Measurements from ENCODE around the gene ACTL6A.

The ACTL6A gene

DNA sequence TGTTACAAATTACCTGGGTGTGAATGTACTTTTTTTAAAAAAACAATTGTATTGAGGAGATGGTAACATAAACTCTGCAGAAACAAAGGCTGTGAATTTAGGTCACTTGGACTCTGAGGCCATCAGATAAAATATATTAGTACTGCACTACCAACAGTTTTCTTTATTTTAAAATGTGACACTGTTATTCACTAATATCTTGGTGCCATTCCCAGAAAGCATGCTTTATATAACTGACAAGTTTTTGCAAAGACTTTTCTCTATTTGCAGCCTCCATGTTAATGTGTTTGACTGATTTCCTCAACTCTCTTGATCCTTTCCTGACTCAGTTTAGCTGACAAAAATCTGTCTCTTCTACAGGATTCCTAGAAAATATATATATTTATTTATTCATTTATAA lies 26.5 kb upstream of the ACTL6A start:
- H3K36me3 ChIP-seq (ENCODE audit: insufficient read depth, low read length): no peaks in the 10 kb centered on the region
- no peaks in the 10 kb centered on the region for H3K9me3 ChIP-seq (ENCODE audit: low read depth, low read length)
- H3K9ac ChIP-seq (ENCODE audit: insufficient read length): no peak overlapping the region
- DNase-seq (ENCODE audit: low read depth, low spot score): no peak
- H3K4me3 ChIP-seq: no peak overlapping the region
- H3K27ac ChIP-seq: no peak overlapping the region
- TF ChIP-seq POLR2AphosphoS5 (IDR thresholded peaks at IDR 0.05; ENCODE audit: borderline replicate concordance, low read depth, low read length): no peak
- no peak for TF ChIP-seq EZH2 (IDR thresholded peaks at IDR 0.05)
- TF ChIP-seq FOXP2 (optimal IDR thresholded peaks at IDR 0.05; ENCODE audit: control extremely low read depth, extremely low read length, insufficient read depth): no peak

DNA sequence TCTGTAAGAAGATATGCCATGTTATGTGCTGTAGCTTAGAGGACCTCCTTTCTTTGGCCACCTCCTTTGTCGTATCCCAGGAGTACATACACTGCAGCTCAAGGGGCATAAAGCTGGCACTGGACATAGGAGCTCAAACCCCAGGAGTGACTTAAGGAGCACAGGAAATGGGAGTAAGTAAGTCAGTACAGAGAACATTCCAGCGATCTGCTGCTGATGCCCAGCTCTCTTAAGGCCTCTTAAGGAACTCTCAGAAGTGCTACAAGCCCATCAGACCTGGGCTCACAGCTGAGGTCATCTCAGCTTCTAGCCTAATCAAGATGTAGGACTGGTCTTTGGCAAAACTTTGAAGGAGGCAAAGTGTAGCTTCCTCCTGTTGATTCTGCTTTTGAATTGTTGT lies 21.6 kb upstream of the ACTL6A start:
- TF ChIP-seq EZH2 (IDR thresholded peaks at IDR 0.05): no peak
- no peak for TF ChIP-seq FOXP2 (optimal IDR thresholded peaks at IDR 0.05; ENCODE audit: control extremely low read depth, extremely low read length, insufficient read depth)
- TF ChIP-seq POLR2AphosphoS5 (IDR thresholded peaks at IDR 0.05; ENCODE audit: borderline replicate concordance, low read depth, low read length): no peak
- Histone ChIP-seq H3K36me3 (ENCODE audit: insufficient read depth, low read length) (no peaks in the 10 kb centered on the region), H3K4me3 (no peak overlapping the region), H3K9me3 (ENCODE audit: low read depth, low read length) (no peaks in the 10 kb centered on the region), H3K27ac (no peak overlapping the region), H3K9ac (ENCODE audit: insufficient read length) (no peak overlapping the region)
- no peak for DNase-seq (ENCODE audit: low read depth, low spot score)

DNA sequence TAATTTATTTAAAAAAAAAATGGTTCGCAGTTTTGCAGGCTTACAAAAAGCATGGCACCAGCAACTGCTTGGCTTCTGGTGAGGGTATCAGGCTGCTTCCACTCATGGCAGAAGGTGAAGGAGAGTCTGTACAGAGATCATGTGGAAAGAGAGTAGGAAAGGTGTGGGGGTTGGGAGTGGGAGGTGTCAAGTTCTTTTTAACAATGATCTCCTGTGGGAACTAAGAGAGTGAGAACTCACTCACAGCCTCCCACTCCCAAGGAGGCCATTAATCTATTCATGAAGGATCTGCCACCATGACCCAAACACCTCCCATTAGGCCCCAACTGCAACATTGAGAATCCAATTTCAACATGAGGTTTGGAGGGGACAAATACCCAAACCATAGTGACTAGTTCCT lies 21.1 kb upstream of the ACTL6A start:
- H3K27ac ChIP-seq: no peak overlapping the region
- H3K9ac ChIP-seq (ENCODE audit: insufficient read length): no peak overlapping the region
- DNase-seq (ENCODE audit: low read depth, low spot score): no peak
- H3K4me3 ChIP-seq: no peak overlapping the region
- TF ChIP-seq FOXP2 (optimal IDR thresholded peaks at IDR 0.05; ENCODE audit: control extremely low read depth, extremely low read length, insufficient read depth) (no peak), EZH2 (IDR thresholded peaks at IDR 0.05) (no peak), POLR2AphosphoS5 (IDR thresholded peaks at IDR 0.05; ENCODE audit: borderline replicate concordance, low read depth, low read length) (no peak)
- H3K9me3 ChIP-seq (ENCODE audit: low read depth, low read length): no peaks in the 10 kb centered on the region
- no peaks in the 10 kb centered on the region for H3K36me3 ChIP-seq (ENCODE audit: insufficient read depth, low read length)

DNA sequence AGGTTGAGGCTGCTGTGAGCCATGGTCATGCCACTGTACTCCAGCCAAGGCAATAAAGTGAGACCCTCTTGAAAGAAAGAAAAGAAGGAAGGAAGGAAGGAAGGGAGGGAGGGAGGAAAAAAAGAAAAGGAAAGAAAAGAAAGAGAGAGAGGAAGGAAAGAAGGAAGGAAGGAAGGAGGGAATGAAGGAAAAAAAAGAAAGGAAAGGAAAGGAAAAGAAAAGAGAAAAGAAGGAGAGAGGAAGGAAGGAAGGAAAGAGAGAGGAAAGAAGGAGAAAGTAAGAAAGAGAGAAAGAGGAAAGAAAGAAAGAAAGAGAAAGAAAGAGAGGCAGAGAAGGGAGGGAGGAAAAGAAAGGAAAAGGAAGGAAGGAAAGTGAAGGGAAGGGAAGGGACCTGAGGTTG lies 20.4 kb upstream of the ACTL6A start:
- H3K9me3 ChIP-seq (ENCODE audit: low read depth, low read length): no peaks in the 10 kb centered on the region
- H3K27ac ChIP-seq: no peak overlapping the region
- no peak overlapping the region for H3K4me3 ChIP-seq
- no peak for TF ChIP-seq FOXP2 (optimal IDR thresholded peaks at IDR 0.05; ENCODE audit: control extremely low read depth, extremely low read length, insufficient read depth)
- no peak for TF ChIP-seq POLR2AphosphoS5 (IDR thresholded peaks at IDR 0.05; ENCODE audit: borderline replicate concordance, low read depth, low read length)
- no peak for TF ChIP-seq EZH2 (IDR thresholded peaks at IDR 0.05)
- H3K36me3 ChIP-seq (ENCODE audit: insufficient read depth, low read length): no peaks in the 10 kb centered on the region
- H3K9ac ChIP-seq (ENCODE audit: insufficient read length): no peak overlapping the region
- DNase-seq (ENCODE audit: low read depth, low spot score): no peak

DNA sequence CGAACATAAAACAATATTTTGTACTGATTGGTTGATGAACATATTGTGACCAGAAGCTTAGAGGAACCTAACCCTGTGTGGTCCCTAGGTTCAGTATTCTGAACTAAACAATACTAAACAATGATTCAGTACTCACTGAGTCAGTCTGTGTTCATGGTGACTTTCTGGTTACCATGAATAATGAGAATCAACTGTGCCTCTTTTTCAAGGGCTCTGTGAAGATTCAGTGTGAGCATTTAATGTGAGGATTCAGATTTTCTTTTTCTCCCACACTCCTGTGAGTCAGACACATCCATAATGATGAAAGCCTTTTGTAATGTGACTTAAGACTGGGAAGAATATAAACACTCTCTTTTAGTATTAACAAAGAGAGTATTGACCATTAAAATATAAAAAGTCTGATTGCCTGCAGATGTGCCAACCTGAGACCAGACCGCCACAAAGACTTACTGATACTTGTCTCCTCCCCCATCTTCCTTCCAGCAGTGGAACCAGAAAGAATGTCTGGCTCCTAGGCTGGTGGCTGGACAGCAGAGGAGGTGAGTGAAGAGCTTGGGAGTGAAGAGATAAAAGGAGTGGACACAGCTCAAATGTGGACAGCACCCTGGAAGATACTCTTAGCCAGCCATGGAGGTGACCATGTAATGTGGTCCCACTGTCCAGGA lies 17.6 kb upstream of the ACTL6A start:
- TF ChIP-seq FOXP2 (optimal IDR thresholded peaks at IDR 0.05; ENCODE audit: control extremely low read depth, extremely low read length, insufficient read depth) (no peak), POLR2AphosphoS5 (IDR thresholded peaks at IDR 0.05; ENCODE audit: borderline replicate concordance, low read depth, low read length) (no peak), EZH2 (IDR thresholded peaks at IDR 0.05) (no peak)
- H3K9me3 ChIP-seq (ENCODE audit: low read depth, low read length): no peaks in the 10 kb centered on the region
- no peak overlapping the region for H3K9ac ChIP-seq (ENCODE audit: insufficient read length)
- H3K4me3 ChIP-seq: no peak overlapping the region
- no peak for DNase-seq (ENCODE audit: low read depth, low spot score)
- H3K27ac ChIP-seq: no peak overlapping the region
- no peaks in the 10 kb centered on the region for H3K36me3 ChIP-seq (ENCODE audit: insufficient read depth, low read length)

DNA sequence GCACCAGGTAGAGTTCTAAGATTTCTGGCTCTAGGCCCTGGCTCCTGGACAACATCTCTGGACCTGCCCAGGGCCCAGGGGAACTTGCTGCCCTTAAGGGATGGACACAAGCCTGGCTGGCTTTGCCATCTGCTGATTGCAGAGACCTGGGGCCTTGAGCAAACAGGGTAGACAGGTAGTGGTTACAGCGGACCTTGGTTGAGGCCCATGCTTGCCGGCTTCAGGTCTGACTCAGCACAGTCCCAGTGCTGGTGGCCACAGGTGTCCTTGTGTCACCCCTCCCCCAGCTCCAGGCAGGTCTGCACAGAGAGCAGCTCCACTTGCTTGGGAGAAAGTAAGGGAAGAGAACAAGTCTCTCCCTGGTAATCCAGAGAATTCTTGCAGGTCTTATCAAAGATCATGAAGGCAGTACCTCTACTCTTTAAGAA lies 15.9 kb upstream of the ACTL6A start:
- DNase-seq (ENCODE audit: low read depth, low spot score): no peak
- H3K9ac ChIP-seq (ENCODE audit: insufficient read length): no peak overlapping the region
- H3K9me3 ChIP-seq (ENCODE audit: low read depth, low read length): no peaks in the 10 kb centered on the region
- no peaks in the 10 kb centered on the region for H3K36me3 ChIP-seq (ENCODE audit: insufficient read depth, low read length)
- TF ChIP-seq EZH2 (IDR thresholded peaks at IDR 0.05) (no peak), FOXP2 (optimal IDR thresholded peaks at IDR 0.05; ENCODE audit: control extremely low read depth, extremely low read length, insufficient read depth) (no peak), POLR2AphosphoS5 (IDR thresholded peaks at IDR 0.05; ENCODE audit: borderline replicate concordance, low read depth, low read length) (no peak)
- no peak overlapping the region for H3K27ac ChIP-seq
- H3K4me3 ChIP-seq: no peak overlapping the region

DNA sequence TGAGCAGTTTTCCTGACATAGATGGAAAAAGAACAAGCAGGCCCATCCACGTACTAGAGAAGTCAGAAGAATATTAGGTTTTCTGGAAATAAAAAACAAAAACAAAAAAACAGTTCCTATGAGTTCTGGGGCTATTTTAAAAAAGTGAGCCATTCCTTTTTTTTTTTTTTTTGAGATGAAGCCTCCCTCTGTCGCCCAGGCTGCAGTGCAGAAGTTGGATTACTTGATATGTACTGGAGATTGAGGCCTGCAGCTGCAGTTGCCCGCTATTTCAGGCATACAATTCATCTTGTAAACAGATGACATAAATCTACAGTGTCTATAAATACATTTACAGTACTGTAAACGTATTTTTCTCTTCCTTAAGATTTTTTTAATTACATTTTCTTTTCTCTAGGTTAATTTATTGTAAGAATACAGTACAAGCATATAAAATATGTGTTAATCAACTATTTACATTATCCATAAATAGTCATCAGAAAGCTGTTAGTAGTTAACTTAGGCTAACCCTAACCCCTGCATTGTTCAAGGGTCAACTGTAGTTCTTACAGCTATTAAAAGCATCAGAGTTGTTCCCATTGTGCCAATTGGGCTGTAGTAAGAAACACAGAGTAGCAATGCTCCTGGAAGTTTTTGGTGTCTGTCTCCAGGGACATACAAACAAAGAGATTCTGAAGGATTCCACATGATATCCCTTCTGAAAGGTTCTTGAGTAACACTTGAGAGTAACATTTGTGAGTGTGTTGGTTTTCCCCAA lies 11.2 kb upstream of the ACTL6A start:
- no peak overlapping the region for H3K4me3 ChIP-seq
- H3K9me3 ChIP-seq (ENCODE audit: low read depth, low read length): no peaks in the 10 kb centered on the region
- 0 out of 2 replicates have a peak overlapping the region, but pooled peaks have one; percentile 11 for H3K27ac ChIP-seq
- H3K9ac ChIP-seq (ENCODE audit: insufficient read length): no peak overlapping the region
- DNase-seq (ENCODE audit: low read depth, low spot score): no peak
- no peak for TF ChIP-seq POLR2AphosphoS5 (IDR thresholded peaks at IDR 0.05; ENCODE audit: borderline replicate concordance, low read depth, low read length)
- TF ChIP-seq EZH2 (IDR thresholded peaks at IDR 0.05): no peak
- TF ChIP-seq FOXP2 (optimal IDR thresholded peaks at IDR 0.05; ENCODE audit: control extremely low read depth, extremely low read length, insufficient read depth): no peak
- H3K36me3 ChIP-seq (ENCODE audit: insufficient read depth, low read length): no peaks in the 10 kb centered on the region

DNA sequence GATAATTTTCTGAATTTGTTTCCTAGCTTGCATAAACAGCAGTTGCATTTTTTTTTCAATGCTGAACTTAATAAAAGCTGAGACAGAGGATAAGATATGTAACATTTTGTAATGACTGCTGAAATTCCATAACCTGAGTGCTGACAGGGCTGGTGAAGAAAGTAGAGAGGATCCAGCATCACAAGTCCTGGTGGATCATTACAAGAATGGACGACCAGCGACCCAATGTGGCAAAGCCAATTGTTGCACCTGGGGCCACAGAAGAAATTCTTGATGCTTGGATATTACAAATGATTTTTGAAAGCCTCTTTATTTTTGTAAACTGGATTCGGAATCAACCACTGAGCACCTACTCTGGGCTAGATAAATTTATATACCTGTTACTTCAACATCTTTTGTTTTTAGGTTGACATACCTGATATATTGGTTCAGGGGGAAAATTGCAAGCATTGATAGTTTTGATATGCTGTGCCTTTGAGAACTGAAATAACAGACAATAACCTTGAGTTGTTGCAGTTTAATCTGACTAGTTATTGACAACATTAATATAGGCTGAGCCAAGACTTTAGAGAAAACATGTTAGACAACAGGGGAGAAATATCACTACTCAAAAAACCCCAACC lies 3.9 kb upstream of the ACTL6A start:
- Histone ChIP-seq H3K4me3 (no peak overlapping the region), H3K9ac (ENCODE audit: insufficient read length) (no peak overlapping the region), H3K27ac (no peak overlapping the region), H3K9me3 (ENCODE audit: low read depth, low read length) (no peaks in the 10 kb centered on the region), H3K36me3 (ENCODE audit: insufficient read depth, low read length) (no peaks in the 10 kb centered on the region)
- peak; percentile 80 for DNase-seq (ENCODE audit: low read depth, low spot score)
- no peak for TF ChIP-seq FOXP2 (optimal IDR thresholded peaks at IDR 0.05; ENCODE audit: control extremely low read depth, extremely low read length, insufficient read depth)
- no peak for TF ChIP-seq POLR2AphosphoS5 (IDR thresholded peaks at IDR 0.05; ENCODE audit: borderline replicate concordance, low read depth, low read length)
- TF ChIP-seq EZH2 (IDR thresholded peaks at IDR 0.05): no peak
